GM18505 (cell line): ENCODE results near the gene ATP6V0B.

Source experiments
- ATAC-seq: cut with Tn5 transposase; IDR thresholded peaks from one replicate; pipeline ENCODE4 v1.9.1; 2021; ENCODE audit not compliant: unreplicated experiment
- POLR2A ChIP-seq: IDR thresholded peaks from 4 replicates; pipeline ENCODE4 v1.6.1; 2011; ENCODE audit warnings: borderline replicate concordance; ENCODE audit not compliant: insufficient read depth, insufficient read length; ENCODE audit errors: extremely low read depth

ATP6V0B gene

GRCh38 chr1:43936431-43937151 is 38.2 kb upstream of the ATP6V0B start:
- no peak for TF ChIP-seq POLR2A
- no peak for ATAC-seq

- no peak for ATAC-seq
- no peak for TF ChIP-seq POLR2A
Observed at GRCh38 chr1:43937179-43937865, 37.4 kb upstream of the ATP6V0B start.

GRCh38 chr1:43938383-43938782 is 36.4 kb upstream of the ATP6V0B start:
- no peak for ATAC-seq
- no peak for TF ChIP-seq POLR2A

GRCh38 chr1:43938892-43939587 is 35.7 kb upstream of the ATP6V0B start:
- TF ChIP-seq POLR2A, result no peak
- ATAC-seq, result no peak

- no peak for ATAC-seq
Observed at GRCh38 chr1:43942411-43942810, 32.3 kb upstream of the ATP6V0B start.

GRCh38 chr1:43944860-43945259 is 29.9 kb upstream of the ATP6V0B start:
- TF ChIP-seq POLR2A, result no peak

More at GRCh38 chr1:43942411-43942810, 32.3 kb upstream of the ATP6V0B start:
- TF ChIP-seq POLR2A, result no peak

GRCh38 chr1:43945674-43946235 is 29.0 kb upstream of the ATP6V0B start:
- no peak for ATAC-seq
- no peak for TF ChIP-seq POLR2A

More at GRCh38 chr1:43944860-43945259, 29.9 kb upstream of the ATP6V0B start:
- no peak for ATAC-seq

- ATAC-seq, result peak; percentile 91
- TF ChIP-seq POLR2A, result peak; percentile 92
Observed at GRCh38 chr1:43946236-43947060, 28.3 kb upstream of the ATP6V0B start, which contains the start of gene IPO13. IPO13 (plus strand) TSS chr1:43946950; CDS start chr1:43947601, 651 bp downstream.

- no peak for TF ChIP-seq POLR2A
- ATAC-seq, result no peak
Observed at GRCh38 chr1:43947061-43947873, 27.5 kb upstream of the ATP6V0B start.

- no peak for ATAC-seq
- TF ChIP-seq POLR2A, result no peak
Observed at GRCh38 chr1:43947874-43948437, 26.8 kb upstream of the ATP6V0B start.

GRCh38 chr1:43949678-43950077 is 25.1 kb upstream of the ATP6V0B start:
- no peak for TF ChIP-seq POLR2A
- ATAC-seq, result no peak
